HepG2 (cell line): ENCODE results near the gene MFN2. TPM values are rescaled to one million over a fixed set of nuclear protein-coding genes. Genes with fewer than 3 reads are reported as not detected.
"Not testable (repeated sequence)": the region's sequence is repeated elsewhere in the genome, so short reads cannot be mapped to it uniquely, and the experiment has no call there.

Experiments used
- ATAC-seq: fragments of 200-7000 bp; cut with Tn5 transposase; 3 replicates; pipeline ENCODE4 v1.9.1; 2020; ENCODE audit warnings: mild to moderate bottlenecking, moderate library complexity
- BruUV-seq: library from RNA; stranded (reverse); fragments of 400-500 nt; replicated peaks from 2 replicates; lab custom pipeline; 2021; lab: Mats Ljungman, UMichigan
- CTCF ChIA-PET: fragments of 300-600 bp; formaldehyde crosslinking; extraction: SDS; loops from one replicate; lab custom pipeline; 2021; ENCODE audit warnings: low total read pairs, inconsistent platforms, low intra/inter-chr PET ratio; lab: Yijun Ruan, JAX
- POLR2A ChIA-PET: fragments of 350-600 bp; sonication (Branson Sonifier 250); formaldehyde crosslinking; loops from one replicate; lab custom pipeline; 2020; ENCODE audit warnings: antibody characterized with exemption, inconsistent platforms; lab: Yijun Ruan, JAX
- DNase-seq: peaks from one replicate; pipeline ENCODE4 v3.0.0-alpha.2; 2015; ENCODE audit warnings: low spot score
- FAIRE-seq: peaks from 3 replicates; lab custom pipeline; 2011; peaks lifted over from hg19 to GRCh38; lab: Jason Lieb, UNC
- H2AFZ ChIP-seq: one replicate; pipeline ENCODE4 v1.6.1; 2011; ENCODE audit warnings: low read length, inconsistent platforms
- H3K27ac ChIP-seq: fragments of 300-600 bp; 3 replicates; pipeline ENCODE4 v1.8.0; 2011; ENCODE audit warnings: mixed run types, mild to moderate bottlenecking, mixed read lengths, low read length, inconsistent platforms; ENCODE audit not compliant: insufficient read depth; ENCODE audit errors: extremely low read length
- H3K27me3 ChIP-seq, 2 experiments: fragments of 200-600 bp in 1 of 2; 2 replicates in 1 of 2; 3 replicates in 1 of 2; pipeline versions ENCODE4 v1.6.0 to v1.8.0; 2011; ENCODE audit warnings: low read length in 2 of 2, mild to moderate bottlenecking in 2 of 2, moderate library complexity in 2 of 2, inconsistent platforms in 1 of 2; ENCODE audit not compliant: insufficient read depth in 2 of 2, control insufficient read depth in 1 of 2
- H3K36me3 ChIP-seq, 2 experiments: fragments of 200-600 bp in 1 of 2; replicated peaks in 1 of 2; 2 replicates in 1 of 2; 3 replicates in 1 of 2; pipeline versions ENCODE4 v1.5.1 to v1.8.0; 2011; ENCODE audit warnings: low read length in 2 of 2, inconsistent platforms in 1 of 2; ENCODE audit not compliant: insufficient read depth in 2 of 2, control insufficient read depth in 1 of 2
- H3K4me1 ChIP-seq: 2 replicates; pipeline ENCODE4 v1.5.1; 2012; ENCODE audit warnings: low read length, inconsistent platforms; ENCODE audit not compliant: insufficient read depth
- H3K4me2 ChIP-seq: 2 replicates; pipeline ENCODE4 v1.6.0; 2011; ENCODE audit warnings: low read depth, low read length, inconsistent platforms
- H3K4me3 ChIP-seq, 3 experiments: fragments of 200-600 bp in 1 of 3; sonication (generic), shearing (Covaris generic) in 1 of 3; replicated peaks in 1 of 3; 2 replicates each; pipeline ENCODE4 v1.5.1; 2011 to 2016; ENCODE audit warnings: low read length in 3 of 3, inconsistent platforms in 2 of 3, low read depth in 2 of 3, mild to moderate bottlenecking in 2 of 3, control low read depth in 1 of 3, mixed read lengths in 1 of 3; ENCODE audit not compliant: insufficient read depth in 1 of 3
- H3K79me2 ChIP-seq: one replicate; pipeline ENCODE4 v1.6.1; 2011; ENCODE audit warnings: low read length, inconsistent platforms; ENCODE audit not compliant: insufficient read depth
- H3K9ac ChIP-seq: 2 replicates; pipeline ENCODE4 v1.6.0; 2011; ENCODE audit warnings: mild to moderate bottlenecking, low read depth, low read length, inconsistent platforms; ENCODE audit not compliant: insufficient read depth
- H3K9me3 ChIP-seq: 2 replicates; pipeline ENCODE4 v1.5.1; 2012; ENCODE audit warnings: mild to moderate bottlenecking, low read length
- H4K20me1 ChIP-seq: 2 replicates; pipeline ENCODE4 v1.6.0; 2011; ENCODE audit warnings: inconsistent platforms, mild to moderate bottlenecking, low read length, moderate library complexity; ENCODE audit not compliant: insufficient read depth
- ARNT2 ChIP-seq: sonication (generic); formaldehyde crosslinking; IDR thresholded peaks from 2 replicates; pipeline ENCODE4 v1.8.0; 2022; ENCODE audit warnings: mild to moderate bottlenecking, low read depth, missing genetic modification reagents, moderate library complexity
- REL ChIP-seq: sonication (generic); formaldehyde crosslinking; conservative IDR thresholded peaks from 2 replicates; pipeline ENCODE4 v1.8.0; 2022; ENCODE audit warnings: mild to moderate bottlenecking, missing genetic modification reagents, moderate library complexity
- ZEB1 ChIP-seq: IDR thresholded peaks from 2 replicates; pipeline ENCODE4 v1.6.1; 2012; ENCODE audit warnings: mild to moderate bottlenecking, low read depth, inconsistent platforms; ENCODE audit not compliant: insufficient replicate concordance
- ZFP62 ChIP-seq: sonication (generic); formaldehyde crosslinking; IDR thresholded peaks from 2 replicates; pipeline ENCODE4 v1.4.0; 2020; ENCODE audit warnings: missing genetic modification reagents
- ZFY ChIP-seq: sonication (generic); formaldehyde crosslinking; IDR thresholded peaks from 2 replicates; pipeline ENCODE4 v1.4.0; 2020; ENCODE audit warnings: missing genetic modification reagents
- ZNF441 ChIP-seq: sonication (generic); formaldehyde crosslinking; IDR thresholded peaks from 2 replicates; pipeline ENCODE4 v1.7.0; 2021; ENCODE audit warnings: missing genetic modification reagents, borderline replicate concordance
- ZNF772 ChIP-seq: sonication (generic); formaldehyde crosslinking; IDR thresholded peaks from 2 replicates; pipeline ENCODE4 v1.5.0; 2020; ENCODE audit warnings: mild to moderate bottlenecking, missing genetic modification reagents
- WGBS: methylation state at CpG from one replicate; pipeline ENCODE4 v1.1.6; 2017; ENCODE audit warnings: low lambda C conversion rate; 5-methylcytosine and 5-hydroxymethylcytosine counted together
- in situ Hi-C: cut with HindIII; loops from 2 replicates; pipeline ENCODE4 v1.10.0; 2017; ENCODE audit warnings: low pct_unique_long_range_greater_than_20kb; ENCODE audit not compliant: extremely low pct_ligation_motif_present
- intact Hi-C: fragments of 100-400 bp; cut with micrococcal nuclease; formaldehyde crosslinking; loops from one replicate; pipeline ENCODE4 v1.10.0; 2022; ENCODE audit not compliant: unreplicated experiment
- polyA plus RNA-seq, 8 experiments: library from polyadenylated mRNA; depleted of rRNA in 3 of 8; stranded (reverse) in 7 of 8; unstranded in 1 of 8; fragments of >200 nt; fragmentation: Illumina TruSeq in 4 of 8; extraction: Trizol in 4 of 8; gene quantifications; 2 replicates each; pipeline versions ENCODE4 v1.2.1 to v1.2.3, GENCODE V29; 2011 to 2016; ENCODE audit warnings: low read depth in 4 of 8, missing spikeins in 1 of 8, mixed read lengths in 1 of 8; ENCODE audit not compliant: insufficient read depth in 1 of 8
- total RNA-seq, 5 experiments: library from RNA; depleted of rRNA; stranded (reverse); fragments of >200 nt; fragmentation: Illumina TruSeq; extraction: Trizol; gene quantifications; 2 replicates each; pipeline ENCODE4 v1.2.3, GENCODE V29; 2016; ENCODE audit warnings: low read depth in 1 of 5
- TF ChIP-seq, protein P1 (sequence below): sonication (generic); formaldehyde crosslinking; IDR thresholded peaks from 2 replicates; pipeline ENCODE4 v1.4.0; 2020; ENCODE audit warnings: mild to moderate bottlenecking, missing genetic modification reagents
- TF ChIP-seq, protein P2 (sequence below): sonication (generic); formaldehyde crosslinking; IDR thresholded peaks from 2 replicates; pipeline ENCODE4 v1.5.1; 2020; ENCODE audit warnings: missing genetic modification reagents, mild to moderate bottlenecking, borderline replicate concordance

The MFN2 gene
- total and polyA plus RNA-seq, 2 of the 13 experiments (the other 11 are each of a cell fraction or from before 2014, with no cell fraction given), result 38.7 to 60.9 TPM

DNA sequence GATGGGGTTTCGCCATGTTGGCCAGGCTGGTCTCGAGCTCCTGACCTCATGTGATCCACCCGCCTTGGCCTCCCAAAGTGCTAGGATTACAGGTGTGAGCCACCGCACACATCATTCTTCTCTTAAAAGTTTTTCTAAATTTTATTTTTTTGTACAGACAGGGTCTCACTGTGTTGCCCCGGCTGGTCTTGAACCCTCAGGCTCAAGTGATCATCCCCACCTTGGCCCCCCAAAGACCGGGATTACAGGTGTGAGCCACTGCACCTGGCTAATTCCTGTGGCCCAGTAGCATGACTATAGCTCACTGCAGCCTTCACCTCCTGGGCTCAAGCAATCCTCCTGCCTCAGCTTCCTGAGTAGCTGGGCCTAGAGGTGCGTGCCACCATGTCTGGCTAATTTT is 40.5 kb upstream of the MFN2 start:
- 98% methylated on average over 7 of the region's 7 CpGs for WGBS

DNA sequence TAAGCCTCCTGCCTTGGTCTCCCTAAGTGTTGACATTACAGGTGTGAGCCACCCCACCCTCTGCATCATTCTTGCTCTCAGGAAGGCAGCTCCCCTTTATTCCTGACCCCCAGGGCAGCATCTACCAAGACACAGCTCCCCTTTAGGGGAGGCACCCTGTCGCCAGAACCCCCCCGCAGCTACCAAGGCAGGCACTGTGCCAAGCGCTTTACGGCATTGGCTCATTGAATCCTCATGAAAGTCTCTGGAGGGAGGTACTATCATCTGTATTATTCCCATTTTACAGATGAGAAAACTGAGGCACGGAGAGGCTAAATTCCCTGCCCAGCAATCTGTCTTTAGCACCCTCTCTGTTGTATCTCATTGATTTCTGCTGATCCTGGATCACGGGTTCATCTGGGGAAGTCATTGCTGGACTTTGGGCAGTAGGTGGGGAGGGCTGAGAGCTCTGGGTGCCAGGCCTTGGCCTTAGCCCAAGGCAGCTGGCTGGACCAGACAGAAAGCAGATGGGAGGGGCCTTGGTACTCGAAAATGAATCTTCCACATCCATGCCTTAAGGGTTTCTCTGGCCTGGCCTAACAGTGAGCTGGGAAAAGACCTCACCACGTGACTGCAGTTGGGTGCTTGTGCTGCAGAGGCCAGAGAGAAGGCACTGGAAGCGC is 39.9 kb upstream of the MFN2 start:
- Histone ChIP-seq H3K4me1 (peaks cover 55% of the 10 kb centered on the region), H3K4me3 (no peak overlapping the region), H2AFZ (no peak overlapping the region), H4K20me1 (no peaks in the 10 kb centered on the region), H3K9me3 (no peaks in the 10 kb centered on the region), H3K79me2 (peaks cover 8% of the 10 kb centered on the region), H3K4me2 (peak overlapping the region; percentile 18; the same call in 1 of the 2 replicates), H3K9ac (no peak overlapping the region), H3K27me3 (no peaks in the 10 kb centered on the region), H3K36me3 (peaks cover 0 to 11% of the 10 kb centered on the region in 2 experiments; a peak in 2 of 5 replicates), H3K27ac (no peak overlapping the region)
- DNase-seq (peak; percentile 70), ATAC-seq (peak; percentile 82), FAIRE-seq (peak; percentile 43)
- intact Hi-C loops (no loop called here), in situ Hi-C loops (no loop called here)
- ChIA-PET CTCF (no interaction called here), POLR2A (interaction anchor here (1.3 to 2.6 kb wide), 3 partner anchors 14 to 32 kb away, joined by 3 to 16 read pairs (median 11); partner anchors contain the start of gene KIAA2013)
- WGBS, result 73% methylated on average over 9 of the region's 9 CpGs
- BruUV-seq, result no TSS peak
- TF ChIP-seq ZNF441 (CRISPR knock-in tag), result no peak
- TF ChIP-seq ZNF772, result no peak
- no peak for TF ChIP-seq ZFY
- TF ChIP-seq, protein P1, sequence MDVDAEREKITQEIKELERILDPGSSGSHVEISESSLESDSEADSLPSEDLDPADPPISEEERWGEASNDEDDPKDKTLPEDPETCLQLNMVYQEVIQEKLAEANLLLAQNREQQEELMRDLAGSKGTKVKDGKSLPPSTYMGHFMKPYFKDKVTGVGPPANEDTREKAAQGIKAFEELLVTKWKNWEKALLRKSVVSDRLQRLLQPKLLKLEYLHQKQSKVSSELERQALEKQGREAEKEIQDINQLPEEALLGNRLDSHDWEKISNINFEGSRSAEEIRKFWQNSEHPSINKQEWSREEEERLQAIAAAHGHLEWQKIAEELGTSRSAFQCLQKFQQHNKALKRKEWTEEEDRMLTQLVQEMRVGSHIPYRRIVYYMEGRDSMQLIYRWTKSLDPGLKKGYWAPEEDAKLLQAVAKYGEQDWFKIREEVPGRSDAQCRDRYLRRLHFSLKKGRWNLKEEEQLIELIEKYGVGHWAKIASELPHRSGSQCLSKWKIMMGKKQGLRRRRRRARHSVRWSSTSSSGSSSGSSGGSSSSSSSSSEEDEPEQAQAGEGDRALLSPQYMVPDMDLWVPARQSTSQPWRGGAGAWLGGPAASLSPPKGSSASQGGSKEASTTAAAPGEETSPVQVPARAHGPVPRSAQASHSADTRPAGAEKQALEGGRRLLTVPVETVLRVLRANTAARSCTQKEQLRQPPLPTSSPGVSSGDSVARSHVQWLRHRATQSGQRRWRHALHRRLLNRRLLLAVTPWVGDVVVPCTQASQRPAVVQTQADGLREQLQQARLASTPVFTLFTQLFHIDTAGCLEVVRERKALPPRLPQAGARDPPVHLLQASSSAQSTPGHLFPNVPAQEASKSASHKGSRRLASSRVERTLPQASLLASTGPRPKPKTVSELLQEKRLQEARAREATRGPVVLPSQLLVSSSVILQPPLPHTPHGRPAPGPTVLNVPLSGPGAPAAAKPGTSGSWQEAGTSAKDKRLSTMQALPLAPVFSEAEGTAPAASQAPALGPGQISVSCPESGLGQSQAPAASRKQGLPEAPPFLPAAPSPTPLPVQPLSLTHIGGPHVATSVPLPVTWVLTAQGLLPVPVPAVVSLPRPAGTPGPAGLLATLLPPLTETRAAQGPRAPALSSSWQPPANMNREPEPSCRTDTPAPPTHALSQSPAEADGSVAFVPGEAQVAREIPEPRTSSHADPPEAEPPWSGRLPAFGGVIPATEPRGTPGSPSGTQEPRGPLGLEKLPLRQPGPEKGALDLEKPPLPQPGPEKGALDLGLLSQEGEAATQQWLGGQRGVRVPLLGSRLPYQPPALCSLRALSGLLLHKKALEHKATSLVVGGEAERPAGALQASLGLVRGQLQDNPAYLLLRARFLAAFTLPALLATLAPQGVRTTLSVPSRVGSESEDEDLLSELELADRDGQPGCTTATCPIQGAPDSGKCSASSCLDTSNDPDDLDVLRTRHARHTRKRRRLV, result no peak
- no peak for TF ChIP-seq ZEB1
- no peak for TF ChIP-seq ARNT2 (CRISPR knock-in tag)
- no peak for TF ChIP-seq ZFP62
- TF ChIP-seq REL, result no peak

More for the DNA sequence above, 40.5 kb upstream of the MFN2 start:
- Histone ChIP-seq H3K79me2 (peaks cover 14% of the 10 kb centered on the region), H3K4me1 (peaks cover 60% of the 10 kb centered on the region), H3K36me3 (peaks cover 0 to 11% of the 10 kb centered on the region in 2 experiments; a peak in 2 of 5 replicates), H3K4me2 (peak overlapping the region; percentile 18; the same call in 1 of the 2 replicates)
- H3K9me3 ChIP-seq, CTCF ChIA-PET, H4K20me1 ChIP-seq, H3K27ac ChIP-seq, intact Hi-C loops, FAIRE-seq, H2AFZ ChIP-seq, in situ Hi-C loops, H3K4me3 ChIP-seq, BruUV-seq, H3K27me3 ChIP-seq, DNase-seq, ATAC-seq, H3K9ac ChIP-seq: not testable (repeated sequence)
- TF ChIP-seq, protein P2, sequence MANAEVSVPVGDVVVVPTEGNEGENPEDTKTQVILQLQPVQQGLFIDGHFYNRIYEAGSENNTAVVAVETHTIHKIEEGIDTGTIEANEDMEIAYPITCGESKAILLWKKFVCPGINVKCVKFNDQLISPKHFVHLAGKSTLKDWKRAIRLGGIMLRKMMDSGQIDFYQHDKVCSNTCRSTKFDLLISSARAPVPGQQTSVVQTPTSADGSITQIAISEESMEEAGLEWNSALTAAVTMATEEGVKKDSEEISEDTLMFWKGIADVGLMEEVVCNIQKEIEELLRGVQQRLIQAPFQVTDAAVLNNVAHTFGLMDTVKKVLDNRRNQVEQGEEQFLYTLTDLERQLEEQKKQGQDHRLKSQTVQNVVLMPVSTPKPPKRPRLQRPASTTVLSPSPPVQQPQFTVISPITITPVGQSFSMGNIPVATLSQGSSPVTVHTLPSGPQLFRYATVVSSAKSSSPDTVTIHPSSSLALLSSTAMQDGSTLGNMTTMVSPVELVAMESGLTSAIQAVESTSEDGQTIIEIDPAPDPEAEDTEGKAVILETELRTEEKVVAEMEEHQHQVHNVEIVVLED, result 0 out of 2 replicates have a peak, but pooled peaks have one; percentile 2
- POLR2A ChIA-PET, result interaction anchor here (1.3 to 2.6 kb wide), 3 partner anchors 13 to 32 kb away, joined by 3 to 16 read pairs (median 11); partner anchors contain the start of gene KIAA2013
